Ammon's horn (tissue), 1 donor: ENCODE data around the gene FRAS1.

Source experiments
- DNase-seq: peaks from one replicate; pipeline ENCODE4 v3.0.0-alpha.2; 2016; ENCODE audit warnings: low spot score

The FRAS1 gene

GRCh38 chr4:78584863-78585547 lies 527.9 kb downstream of the FRAS1 start:
- no peak for DNase-seq

GRCh38 chr4:78585633-78586032 lies 528.5 kb downstream of the FRAS1 start:
- DNase-seq: no peak

GRCh38 chr4:78588894-78589545 lies 531.9 kb downstream of the FRAS1 start:
- no peak for DNase-seq

GRCh38 chr4:78591404-78591803 lies 534.3 kb downstream of the FRAS1 start:
- no peak for DNase-seq

GRCh38 chr4:78592088-78592783 lies 535.1 kb downstream of the FRAS1 start:
- DNase-seq: no peak
